HepG2 (cell line): ENCODE results near the gene NOXO1. TPM values are rescaled to one million over a fixed set of nuclear protein-coding genes. Genes with fewer than 3 reads are reported as not detected.

Experiments used
- ATAC-seq: fragments of 200-7000 bp; cut with Tn5 transposase; 3 replicates; pipeline ENCODE4 v1.9.1; 2020; ENCODE audit warnings: mild to moderate bottlenecking, moderate library complexity
- BruUV-seq: library from RNA; stranded (reverse); fragments of 400-500 nt; replicated peaks from 2 replicates; lab custom pipeline; 2021; lab: Mats Ljungman, UMichigan
- CTCF ChIA-PET: fragments of 300-600 bp; formaldehyde crosslinking; extraction: SDS; loops from one replicate; lab custom pipeline; 2021; ENCODE audit warnings: low total read pairs, inconsistent platforms, low intra/inter-chr PET ratio; lab: Yijun Ruan, JAX
- POLR2A ChIA-PET: fragments of 350-600 bp; sonication (Branson Sonifier 250); formaldehyde crosslinking; loops from one replicate; lab custom pipeline; 2020; ENCODE audit warnings: antibody characterized with exemption, inconsistent platforms; lab: Yijun Ruan, JAX
- DNase-seq: peaks from one replicate; pipeline ENCODE4 v3.0.0-alpha.2; 2015; ENCODE audit warnings: low spot score
- FAIRE-seq: peaks from 3 replicates; lab custom pipeline; 2011; peaks lifted over from hg19 to GRCh38; lab: Jason Lieb, UNC
- H2AFZ ChIP-seq: one replicate; pipeline ENCODE4 v1.6.1; 2011; ENCODE audit warnings: low read length, inconsistent platforms
- H3K27ac ChIP-seq: fragments of 300-600 bp; 3 replicates; pipeline ENCODE4 v1.8.0; 2011; ENCODE audit warnings: mixed run types, mild to moderate bottlenecking, mixed read lengths, low read length, inconsistent platforms; ENCODE audit not compliant: insufficient read depth; ENCODE audit errors: extremely low read length
- H3K27me3 ChIP-seq, 2 experiments: fragments of 200-600 bp in 1 of 2; 2 replicates in 1 of 2; 3 replicates in 1 of 2; pipeline versions ENCODE4 v1.6.0 to v1.8.0; 2011; ENCODE audit warnings: low read length in 2 of 2, mild to moderate bottlenecking in 2 of 2, moderate library complexity in 2 of 2, inconsistent platforms in 1 of 2; ENCODE audit not compliant: insufficient read depth in 2 of 2, control insufficient read depth in 1 of 2
- H3K36me3 ChIP-seq, 2 experiments: fragments of 200-600 bp in 1 of 2; replicated peaks in 1 of 2; 2 replicates in 1 of 2; 3 replicates in 1 of 2; pipeline versions ENCODE4 v1.5.1 to v1.8.0; 2011; ENCODE audit warnings: low read length in 2 of 2, inconsistent platforms in 1 of 2; ENCODE audit not compliant: insufficient read depth in 2 of 2, control insufficient read depth in 1 of 2
- H3K4me1 ChIP-seq: 2 replicates; pipeline ENCODE4 v1.5.1; 2012; ENCODE audit warnings: low read length, inconsistent platforms; ENCODE audit not compliant: insufficient read depth
- H3K4me2 ChIP-seq: 2 replicates; pipeline ENCODE4 v1.6.0; 2011; ENCODE audit warnings: low read depth, low read length, inconsistent platforms
- H3K4me3 ChIP-seq, 3 experiments: fragments of 200-600 bp in 1 of 3; sonication (generic), shearing (Covaris generic) in 1 of 3; replicated peaks in 1 of 3; 2 replicates each; pipeline ENCODE4 v1.5.1; 2011 to 2016; ENCODE audit warnings: low read length in 3 of 3, inconsistent platforms in 2 of 3, low read depth in 2 of 3, mild to moderate bottlenecking in 2 of 3, control low read depth in 1 of 3, mixed read lengths in 1 of 3; ENCODE audit not compliant: insufficient read depth in 1 of 3
- H3K79me2 ChIP-seq: one replicate; pipeline ENCODE4 v1.6.1; 2011; ENCODE audit warnings: low read length, inconsistent platforms; ENCODE audit not compliant: insufficient read depth
- H3K9ac ChIP-seq: 2 replicates; pipeline ENCODE4 v1.6.0; 2011; ENCODE audit warnings: mild to moderate bottlenecking, low read depth, low read length, inconsistent platforms; ENCODE audit not compliant: insufficient read depth
- H3K9me3 ChIP-seq: 2 replicates; pipeline ENCODE4 v1.5.1; 2012; ENCODE audit warnings: mild to moderate bottlenecking, low read length
- H4K20me1 ChIP-seq: 2 replicates; pipeline ENCODE4 v1.6.0; 2011; ENCODE audit warnings: inconsistent platforms, mild to moderate bottlenecking, low read length, moderate library complexity; ENCODE audit not compliant: insufficient read depth
- CENPX ChIP-seq: sonication (generic); formaldehyde crosslinking; IDR thresholded peaks from 2 replicates; pipeline ENCODE4 v1.9.0; 2021; ENCODE audit warnings: mild to moderate bottlenecking, missing genetic modification reagents, moderate library complexity
- CHD4 ChIP-seq: fragments of 200-600 bp; sonication (generic); IDR thresholded peaks from 2 replicates; pipeline ENCODE4 v1.7.0; 2017; ENCODE audit warnings: mild to moderate bottlenecking, low read length, borderline replicate concordance
- HNF4A ChIP-seq: sonication (generic); formaldehyde crosslinking; IDR thresholded peaks from 2 replicates; pipeline ENCODE4 v1.4.0; 2020; ENCODE audit warnings: missing genetic modification reagents
- HOXA7 ChIP-seq: sonication (generic); formaldehyde crosslinking; IDR thresholded peaks from 2 replicates; pipeline ENCODE4 v1.8.1; 2022; ENCODE audit warnings: mild to moderate bottlenecking, missing genetic modification reagents, moderate library complexity
- KLF13 ChIP-seq: sonication (generic); formaldehyde crosslinking; IDR thresholded peaks from 2 replicates; pipeline ENCODE4 v1.4.0; 2020; ENCODE audit warnings: mild to moderate bottlenecking, missing genetic modification reagents
- NFE2L2 ChIP-seq: fragments of 150-350 bp; IDR thresholded peaks from 2 replicates; pipeline ENCODE4 v1.6.1; 2014; ENCODE audit warnings: low read length
- PRMT3 ChIP-seq: sonication (generic); formaldehyde crosslinking; IDR thresholded peaks from 2 replicates; pipeline ENCODE4 v1.8.1; 2022; ENCODE audit warnings: low read depth, mild to moderate bottlenecking, moderate library complexity, missing genetic modification reagents, borderline replicate concordance
- RCOR2 ChIP-seq: IDR thresholded peaks from 2 replicates; pipeline ENCODE4 v1.6.1; 2016; ENCODE audit warnings: missing biosample characterization, missing genetic modification reagents
- TSC22D2 ChIP-seq: sonication (generic); formaldehyde crosslinking; IDR thresholded peaks from 2 replicates; pipeline ENCODE4 v1.5.1; 2020; ENCODE audit warnings: missing genetic modification reagents, mild to moderate bottlenecking, borderline replicate concordance
- ZNF33B ChIP-seq: sonication (generic); formaldehyde crosslinking; IDR thresholded peaks from 2 replicates; pipeline ENCODE4 v1.5.1; 2020; ENCODE audit warnings: mild to moderate bottlenecking, missing genetic modification reagents
- ZNF501 ChIP-seq: sonication (generic); formaldehyde crosslinking; IDR thresholded peaks from 2 replicates; pipeline ENCODE4 v1.5.1; 2020; ENCODE audit warnings: mild to moderate bottlenecking, moderate library complexity, missing genetic modification reagents
- WGBS: methylation state at CpG from one replicate; pipeline ENCODE4 v1.1.6; 2017; ENCODE audit warnings: low lambda C conversion rate; 5-methylcytosine and 5-hydroxymethylcytosine counted together
- in situ Hi-C: cut with HindIII; loops from 2 replicates; pipeline ENCODE4 v1.10.0; 2017; ENCODE audit warnings: low pct_unique_long_range_greater_than_20kb; ENCODE audit not compliant: extremely low pct_ligation_motif_present
- intact Hi-C: fragments of 100-400 bp; cut with micrococcal nuclease; formaldehyde crosslinking; loops from one replicate; pipeline ENCODE4 v1.10.0; 2022; ENCODE audit not compliant: unreplicated experiment
- polyA plus RNA-seq, 8 experiments: library from polyadenylated mRNA; depleted of rRNA in 3 of 8; stranded (reverse) in 7 of 8; unstranded in 1 of 8; fragments of >200 nt; fragmentation: Illumina TruSeq in 4 of 8; extraction: Trizol in 4 of 8; gene quantifications; 2 replicates each; pipeline versions ENCODE4 v1.2.1 to v1.2.3, GENCODE V29; 2011 to 2016; ENCODE audit warnings: low read depth in 4 of 8, missing spikeins in 1 of 8, mixed read lengths in 1 of 8; ENCODE audit not compliant: insufficient read depth in 1 of 8
- total RNA-seq, 5 experiments: library from RNA; depleted of rRNA; stranded (reverse); fragments of >200 nt; fragmentation: Illumina TruSeq; extraction: Trizol; gene quantifications; 2 replicates each; pipeline ENCODE4 v1.2.3, GENCODE V29; 2016; ENCODE audit warnings: low read depth in 1 of 5
- TF ChIP-seq, protein P1 (sequence below): sonication (generic); formaldehyde crosslinking; IDR thresholded peaks from 2 replicates; pipeline ENCODE4 v1.9.0; 2021; ENCODE audit warnings: missing genetic modification reagents, mild to moderate bottlenecking, borderline replicate concordance
- TF ChIP-seq, protein P2 (sequence below): IDR thresholded peaks from 2 replicates; pipeline ENCODE4 v1.6.1; 2016; ENCODE audit warnings: control low read depth
- TF ChIP-seq, protein P3 (sequence below): sonication (generic); formaldehyde crosslinking; IDR thresholded peaks from 2 replicates; pipeline ENCODE4 v1.5.0; 2020; ENCODE audit warnings: mild to moderate bottlenecking, missing genetic modification reagents
- TF ChIP-seq, protein P4 (sequence below): sonication (generic); formaldehyde crosslinking; IDR thresholded peaks from 2 replicates; pipeline ENCODE4 v1.8.1; 2023; ENCODE audit warnings: missing genetic modification reagents, mild to moderate bottlenecking, borderline replicate concordance
- TF ChIP-seq, protein P5 (sequence below): IDR thresholded peaks from 2 replicates; pipeline ENCODE4 v1.6.1; 2018; ENCODE audit warnings: missing genetic modification reagents, mild to moderate bottlenecking, missing compliant biosample characterization

Gene NOXO1
- total and polyA plus RNA-seq, 2 of the 13 experiments (the other 11 are each of a cell fraction or from before 2014, with no cell fraction given): 0.69 to 1.4 TPM

DNA sequence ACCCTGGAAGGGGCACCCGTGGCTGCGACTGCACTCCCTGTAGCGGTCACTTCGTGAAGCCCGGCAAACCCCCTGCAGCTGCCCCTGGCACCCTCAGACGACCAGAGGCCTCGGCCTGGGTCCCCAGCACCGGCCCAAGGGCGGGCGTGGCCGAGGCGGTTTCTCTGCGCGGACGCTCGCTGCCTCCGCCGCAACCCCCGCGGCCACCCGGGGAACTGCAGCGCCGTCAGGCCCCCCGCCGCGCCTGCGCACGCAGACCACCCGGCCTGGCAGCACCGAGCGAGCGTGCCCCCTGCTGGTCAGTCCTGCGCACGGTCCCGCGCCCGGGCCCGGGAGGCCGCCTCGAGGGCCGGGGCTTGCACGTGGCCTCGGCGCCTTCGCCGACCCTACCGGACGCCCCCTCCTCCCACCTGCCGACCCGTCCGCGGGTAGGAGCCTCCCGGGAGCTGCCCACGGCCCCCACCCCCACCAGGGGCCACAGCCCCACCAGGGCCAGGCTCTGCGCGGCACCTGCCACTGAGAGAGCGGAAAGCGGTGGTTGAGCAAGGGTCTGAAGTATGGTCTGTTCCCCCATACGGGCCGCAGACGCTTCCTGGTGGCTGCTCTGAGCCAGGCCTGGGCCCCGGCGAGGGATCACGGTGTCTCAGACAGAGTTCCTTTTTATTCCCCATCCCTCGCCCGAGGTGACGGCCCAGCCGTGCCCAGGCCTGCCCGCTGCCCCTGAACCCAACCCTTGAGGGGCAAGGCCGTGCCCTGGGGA lies 51.5 kb downstream of the NOXO1 start:
- H3K36me3 ChIP-seq: no peaks in the 10 kb centered on the region
- 0% methylated on average over 5 of the region's 70 CpGs for WGBS
- in situ Hi-C loops (no loop called here), intact Hi-C loops (no loop called here)
- H3K27me3 ChIP-seq: peaks cover 3 to 6% of the 10 kb centered on the region in 2 experiments; a peak in 2 of 5 replicates
- H2AFZ ChIP-seq: no peak overlapping the region
- peak; percentile 55 for DNase-seq
- peak; percentile 56 for ATAC-seq
- peaks cover 73% of the 10 kb centered on the region for H3K4me1 ChIP-seq
- ChIA-PET CTCF (interaction anchor here (0.7 to 2.2 kb wide), 5 partner anchors 12 to 117 kb away, joined by 3 to 22 read pairs (median 3); no protein-coding TSS in a partner anchor), POLR2A (interaction anchor here (0.6 to 2.7 kb wide), 12 partner anchors 10 to 147 kb away, joined by 3 to 14 read pairs (median 4); partner anchors contain the start of genes FAHD1, HAGH, MSRB1 and NUBP2)
- peak overlapping the region; percentile 67 for H3K9ac ChIP-seq
- no TSS peak for BruUV-seq
- H3K4me2 ChIP-seq: peak overlapping the region; percentile 78
- no peak for FAIRE-seq
- no peaks in the 10 kb centered on the region for H3K79me2 ChIP-seq
- peak overlapping the region; percentile 38 for H3K27ac ChIP-seq
- peak overlapping the region; percentile 59 to 73 (median 70) for H3K4me3 ChIP-seq
- no peaks in the 10 kb centered on the region for H4K20me1 ChIP-seq
- H3K9me3 ChIP-seq: no peaks in the 10 kb centered on the region
- TF ChIP-seq RCOR2: no peak
- TF ChIP-seq TSC22D2 (CRISPR knock-in tag): peak; percentile 73; the same call in 1 of the 2 replicates
- no peak for TF ChIP-seq HOXA7 (CRISPR knock-in tag)
- TF ChIP-seq HNF4A (CRISPR knock-in tag): no peak
- TF ChIP-seq CHD4: no peak
- TF ChIP-seq, protein P1, sequence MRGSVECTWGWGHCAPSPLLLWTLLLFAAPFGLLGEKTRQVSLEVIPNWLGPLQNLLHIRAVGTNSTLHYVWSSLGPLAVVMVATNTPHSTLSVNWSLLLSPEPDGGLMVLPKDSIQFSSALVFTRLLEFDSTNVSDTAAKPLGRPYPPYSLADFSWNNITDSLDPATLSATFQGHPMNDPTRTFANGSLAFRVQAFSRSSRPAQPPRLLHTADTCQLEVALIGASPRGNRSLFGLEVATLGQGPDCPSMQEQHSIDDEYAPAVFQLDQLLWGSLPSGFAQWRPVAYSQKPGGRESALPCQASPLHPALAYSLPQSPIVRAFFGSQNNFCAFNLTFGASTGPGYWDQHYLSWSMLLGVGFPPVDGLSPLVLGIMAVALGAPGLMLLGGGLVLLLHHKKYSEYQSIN (CRISPR knock-in tag): no peak
- no peak for TF ChIP-seq ZNF33B
- TF ChIP-seq, protein P2, sequence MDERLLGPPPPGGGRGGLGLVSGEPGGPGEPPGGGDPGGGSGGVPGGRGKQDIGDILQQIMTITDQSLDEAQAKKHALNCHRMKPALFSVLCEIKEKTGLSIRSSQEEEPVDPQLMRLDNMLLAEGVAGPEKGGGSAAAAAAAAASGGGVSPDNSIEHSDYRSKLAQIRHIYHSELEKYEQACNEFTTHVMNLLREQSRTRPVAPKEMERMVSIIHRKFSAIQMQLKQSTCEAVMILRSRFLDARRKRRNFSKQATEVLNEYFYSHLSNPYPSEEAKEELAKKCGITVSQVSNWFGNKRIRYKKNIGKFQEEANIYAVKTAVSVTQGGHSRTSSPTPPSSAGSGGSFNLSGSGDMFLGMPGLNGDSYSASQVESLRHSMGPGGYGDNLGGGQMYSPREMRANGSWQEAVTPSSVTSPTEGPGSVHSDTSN (CRISPR knock-in tag): no peak
- TF ChIP-seq, protein P3, sequence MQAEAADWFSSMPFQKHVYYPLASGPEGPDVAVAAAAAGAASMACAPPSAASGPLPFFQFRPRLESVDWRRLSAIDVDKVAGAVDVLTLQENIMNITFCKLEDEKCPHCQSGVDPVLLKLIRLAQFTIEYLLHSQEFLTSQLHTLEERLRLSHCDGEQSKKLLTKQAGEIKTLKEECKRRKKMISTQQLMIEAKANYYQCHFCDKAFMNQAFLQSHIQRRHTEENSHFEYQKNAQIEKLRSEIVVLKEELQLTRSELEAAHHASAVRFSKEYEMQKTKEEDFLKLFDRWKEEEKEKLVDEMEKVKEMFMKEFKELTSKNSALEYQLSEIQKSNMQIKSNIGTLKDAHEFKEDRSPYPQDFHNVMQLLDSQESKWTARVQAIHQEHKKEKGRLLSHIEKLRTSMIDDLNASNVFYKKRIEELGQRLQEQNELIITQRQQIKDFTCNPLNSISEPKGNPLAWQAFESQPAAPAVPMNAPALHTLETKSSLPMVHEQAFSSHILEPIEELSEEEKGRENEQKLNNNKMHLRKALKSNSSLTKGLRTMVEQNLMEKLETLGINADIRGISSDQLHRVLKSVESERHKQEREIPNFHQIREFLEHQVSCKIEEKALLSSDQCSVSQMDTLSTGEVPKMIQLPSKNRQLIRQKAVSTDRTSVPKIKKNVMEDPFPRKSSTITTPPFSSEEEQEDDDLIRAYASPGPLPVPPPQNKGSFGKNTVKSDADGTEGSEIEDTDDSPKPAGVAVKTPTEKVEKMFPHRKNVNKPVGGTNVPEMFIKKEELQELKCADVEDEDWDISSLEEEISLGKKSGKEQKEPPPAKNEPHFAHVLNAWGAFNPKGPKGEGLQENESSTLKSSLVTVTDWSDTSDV (CRISPR knock-in tag): no peak
- TF ChIP-seq, protein P4, sequence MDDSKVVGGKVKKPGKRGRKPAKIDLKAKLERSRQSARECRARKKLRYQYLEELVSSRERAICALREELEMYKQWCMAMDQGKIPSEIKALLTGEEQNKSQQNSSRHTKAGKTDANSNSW (CRISPR knock-in tag): peak; percentile 63; the same call in 1 of the 2 replicates
- TF ChIP-seq, protein P5, sequence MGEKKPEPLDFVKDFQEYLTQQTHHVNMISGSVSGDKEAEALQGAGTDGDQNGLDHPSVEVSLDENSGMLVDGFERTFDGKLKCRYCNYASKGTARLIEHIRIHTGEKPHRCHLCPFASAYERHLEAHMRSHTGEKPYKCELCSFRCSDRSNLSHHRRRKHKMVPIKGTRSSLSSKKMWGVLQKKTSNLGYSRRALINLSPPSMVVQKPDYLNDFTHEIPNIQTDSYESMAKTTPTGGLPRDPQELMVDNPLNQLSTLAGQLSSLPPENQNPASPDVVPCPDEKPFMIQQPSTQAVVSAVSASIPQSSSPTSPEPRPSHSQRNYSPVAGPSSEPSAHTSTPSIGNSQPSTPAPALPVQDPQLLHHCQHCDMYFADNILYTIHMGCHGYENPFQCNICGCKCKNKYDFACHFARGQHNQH: peak; percentile 24; the same call in 1 of the 2 replicates
- no peak for TF ChIP-seq ZNF501 (CRISPR knock-in tag)
- no peak for TF ChIP-seq NFE2L2
- no peak for TF ChIP-seq PRMT3
- TF ChIP-seq CENPX (CRISPR knock-in tag): no peak
- no peak for TF ChIP-seq KLF13 (CRISPR knock-in tag)
